Testis (tissue), 3 donors: Measurements from ENCODE around the gene FOXB1. TPM values are rescaled to one million over a fixed set of nuclear protein-coding genes. Genes with fewer than 3 reads are reported as not detected.

Source experiments
- DNase-seq: peaks from one replicate; pipeline ENCODE4 v3.0.0-alpha.2; 2019
- H3K27ac ChIP-seq, 2 donors: fragments of 200-600 bp; sonication (generic); one replicate each; pipeline ENCODE4 v1.5.1; 2019
- H3K27me3 ChIP-seq: fragments of 200-600 bp; sonication (generic); one replicate; pipeline ENCODE4 v1.5.1; 2019
- H3K36me3 ChIP-seq: fragments of 200-600 bp; sonication (generic); one replicate; pipeline ENCODE4 v1.5.1; 2017; ENCODE audit warnings: low read depth; ENCODE audit errors: missing control alignments
- H3K4me1 ChIP-seq: fragments of 200-600 bp; sonication (generic); one replicate; pipeline ENCODE4 v1.5.1; 2019
- H3K4me3 ChIP-seq, 2 donors: fragments of 200-600 bp; sonication (generic); one replicate each; pipeline ENCODE4 v1.5.1; 2017 to 2019
- H3K9me3 ChIP-seq: fragments of 200-600 bp; sonication (generic); one replicate; pipeline ENCODE4 v1.5.1; 2017
- POLR2A ChIP-seq: fragments of 450-650 bp; IDR thresholded peaks from one replicate; pipeline ENCODE4 v1.6.1; 2017; ENCODE audit warnings: antibody characterized with exemption, mild to moderate bottlenecking, moderate library complexity
- WGBS, 2 donors: methylation state at CpG; one replicate each; pipeline ENCODE4 v1.1.5; 2018; 5-methylcytosine and 5-hydroxymethylcytosine counted together
- intact Hi-C: fragments of 100-400 bp; cut with DNase I; formaldehyde crosslinking; loops from one replicate; pipeline ENCODE4 v1.15.1; 2023; ENCODE audit warnings: low total_unique reads
- polyA plus RNA-seq: library from polyadenylated mRNA; stranded (reverse); fragments of 350-450 nt; fragmentation: Illumina TruSeq; extraction: RNeasy Lipid Tissue Mini Kit (QIAGEN cat#74804); gene quantifications from one replicate; pipeline ENCODE4 v1.2.3, GENCODE V29; 2014; ENCODE audit warnings: low read depth, low replicate concordance; ENCODE audit not compliant: insufficient read depth
- total RNA-seq, 2 donors: library from RNA; depleted of rRNA; stranded (reverse); fragments of >200 nt; gene quantifications; one replicate each; pipeline ENCODE4 v1.2.3, GENCODE V29; 2016
- TF ChIP-seq, protein P1 (sequence below), 3 experiments: fragments of 450-650 bp in 2 of 3; fragments of 200-600 bp in 1 of 3; sonication (generic) in 1 of 3; IDR thresholded peaks; one replicate each; pipeline ENCODE4 v1.5.1; 2016 to 2019; ENCODE audit warnings: antibody characterized with exemption in 3 of 3, mild to moderate bottlenecking in 2 of 3, moderate library complexity in 1 of 3

FOXB1 gene
- total and polyA plus RNA-seq, 3 donors from 2014 or later, result 0.56 to 7.4 (median 1.5) TPM

GRCh38 chr15:60009124-60009960 lies 5.2 kb downstream of the FOXB1 start:
- H3K4me1 ChIP-seq, result peaks cover 14% of the 10 kb centered on the region
- TF ChIP-seq, protein P1, sequence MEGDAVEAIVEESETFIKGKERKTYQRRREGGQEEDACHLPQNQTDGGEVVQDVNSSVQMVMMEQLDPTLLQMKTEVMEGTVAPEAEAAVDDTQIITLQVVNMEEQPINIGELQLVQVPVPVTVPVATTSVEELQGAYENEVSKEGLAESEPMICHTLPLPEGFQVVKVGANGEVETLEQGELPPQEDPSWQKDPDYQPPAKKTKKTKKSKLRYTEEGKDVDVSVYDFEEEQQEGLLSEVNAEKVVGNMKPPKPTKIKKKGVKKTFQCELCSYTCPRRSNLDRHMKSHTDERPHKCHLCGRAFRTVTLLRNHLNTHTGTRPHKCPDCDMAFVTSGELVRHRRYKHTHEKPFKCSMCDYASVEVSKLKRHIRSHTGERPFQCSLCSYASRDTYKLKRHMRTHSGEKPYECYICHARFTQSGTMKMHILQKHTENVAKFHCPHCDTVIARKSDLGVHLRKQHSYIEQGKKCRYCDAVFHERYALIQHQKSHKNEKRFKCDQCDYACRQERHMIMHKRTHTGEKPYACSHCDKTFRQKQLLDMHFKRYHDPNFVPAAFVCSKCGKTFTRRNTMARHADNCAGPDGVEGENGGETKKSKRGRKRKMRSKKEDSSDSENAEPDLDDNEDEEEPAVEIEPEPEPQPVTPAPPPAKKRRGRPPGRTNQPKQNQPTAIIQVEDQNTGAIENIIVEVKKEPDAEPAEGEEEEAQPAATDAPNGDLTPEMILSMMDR (IDR thresholded peaks at IDR 0.05), result no peak
- TF ChIP-seq POLR2A, result no peak
- H3K4me3 ChIP-seq, result no peak overlapping the region
- no peaks in the 10 kb centered on the region for H3K9me3 ChIP-seq
- WGBS, 2 donors, result 40 to 45% methylated on average over 6 of the region's 6 CpGs
- intact Hi-C loops, result no loop called here
- no peak for DNase-seq
- no peaks in the 10 kb centered on the region for H3K36me3 ChIP-seq
- no peak overlapping the region for H3K27ac ChIP-seq
- no peaks in the 10 kb centered on the region for H3K27me3 ChIP-seq

DNA sequence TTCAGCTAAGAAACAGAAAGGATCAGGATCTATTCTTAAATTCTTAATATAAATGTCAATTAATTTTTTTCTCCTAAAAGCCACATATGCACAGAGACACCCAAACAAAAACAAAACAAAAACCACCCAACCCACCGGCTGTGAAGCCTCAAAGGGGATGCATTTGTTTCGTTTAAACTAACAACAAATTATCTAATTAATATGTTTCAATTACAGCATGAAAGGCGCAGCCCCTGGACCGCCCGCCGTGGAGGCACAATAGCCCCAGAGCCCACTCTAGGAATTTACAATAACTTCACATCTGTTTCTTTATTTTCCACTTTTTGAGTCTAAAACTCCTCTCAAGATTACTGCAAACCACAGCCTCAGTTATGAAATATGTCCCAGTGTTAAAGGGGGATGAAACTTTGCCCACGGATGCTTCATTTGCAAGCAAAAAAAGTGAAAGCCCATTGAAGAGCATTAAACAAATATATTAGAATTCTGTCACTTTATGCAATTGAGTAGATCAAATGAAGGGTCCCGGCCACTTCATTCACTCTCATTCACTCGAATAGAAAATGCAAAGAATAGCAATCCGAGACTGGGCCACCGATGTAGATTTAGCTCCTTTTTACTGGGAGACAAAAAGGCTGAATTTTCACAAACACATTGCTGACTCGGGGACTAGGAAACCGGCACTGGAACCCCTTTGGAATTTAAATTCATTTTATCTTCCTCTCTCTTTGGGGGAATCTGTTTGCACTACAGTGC lies 6.0 kb downstream of the FOXB1 start:
- Histone ChIP-seq H3K36me3 (no peaks in the 10 kb centered on the region), H3K27me3 (no peaks in the 10 kb centered on the region), H3K9me3 (no peaks in the 10 kb centered on the region), H3K4me3 (no peak overlapping the region), H3K27ac (no peak overlapping the region), H3K4me1 (peaks cover 7% of the 10 kb centered on the region)
- DNase-seq, result no peak
- no peak for TF ChIP-seq POLR2A
- TF ChIP-seq, protein P1 (IDR thresholded peaks at IDR 0.05), result no peak
- intact Hi-C loops, result no loop called here
- 29 to 32% methylated on average over 13 of the region's 13 CpGs for WGBS, 2 donors

- Histone ChIP-seq H3K27ac (no peak overlapping the region), H3K9me3 (no peaks in the 10 kb centered on the region), H3K4me1 (peaks cover 1% of the 10 kb centered on the region), H3K36me3 (no peaks in the 10 kb centered on the region), H3K27me3 (no peaks in the 10 kb centered on the region), H3K4me3 (no peak overlapping the region)
- intact Hi-C loops, result no loop called here
- 45 to 56% methylated on average over 2 of the region's 2 CpGs for WGBS, 2 donors
- DNase-seq, result no peak
- TF ChIP-seq, protein P1 (IDR thresholded peaks at IDR 0.05), result no peak
- TF ChIP-seq POLR2A, result no peak
These were observed 6.7 kb downstream of the FOXB1 start for GRCh38 chr15:60010858-60011257.

DNA sequence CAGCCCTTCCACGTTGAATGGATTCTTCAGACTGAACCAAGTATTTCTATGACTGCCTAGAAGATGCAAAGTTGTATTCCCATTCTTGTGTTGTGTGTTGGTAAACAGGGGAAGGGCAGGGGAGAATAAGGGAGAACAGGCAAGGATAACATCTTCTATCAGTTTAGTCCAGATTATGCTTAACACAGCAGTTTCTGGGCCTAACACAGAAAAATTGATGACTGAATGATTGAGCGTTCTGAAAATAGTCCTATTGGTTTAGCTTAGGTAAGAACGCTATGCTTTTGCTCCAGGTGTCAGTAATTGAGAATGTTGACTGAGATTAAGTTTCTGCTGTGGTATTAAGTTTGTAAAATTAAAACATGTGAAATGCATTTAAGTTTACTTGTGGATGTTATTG lies 8.6 kb downstream of the FOXB1 start:
- intact Hi-C loops, result no loop called here
- H3K27me3 ChIP-seq, result no peaks in the 10 kb centered on the region
- H3K27ac ChIP-seq, result no peak overlapping the region
- no peak for TF ChIP-seq POLR2A
- TF ChIP-seq, protein P1 (IDR thresholded peaks at IDR 0.05), result no peak
- no peak for DNase-seq
- H3K36me3 ChIP-seq, result no peaks in the 10 kb centered on the region
- no peak overlapping the region for H3K4me3 ChIP-seq
- H3K9me3 ChIP-seq, result no peaks in the 10 kb centered on the region
- 73 to 86% methylated on average over 3 of the region's 3 CpGs for WGBS, 2 donors
- no peaks in the 10 kb centered on the region for H3K4me1 ChIP-seq
